Smooth muscle cell of the brain vasculature (primary cell): ENCODE results near the gene MTUS2.

Source experiments
- DNase-seq: peaks from one replicate; pipeline ENCODE4 v3.0.0-alpha.2; 2012; ENCODE audit warnings: low read depth, low spot score

The MTUS2 gene

DNA sequence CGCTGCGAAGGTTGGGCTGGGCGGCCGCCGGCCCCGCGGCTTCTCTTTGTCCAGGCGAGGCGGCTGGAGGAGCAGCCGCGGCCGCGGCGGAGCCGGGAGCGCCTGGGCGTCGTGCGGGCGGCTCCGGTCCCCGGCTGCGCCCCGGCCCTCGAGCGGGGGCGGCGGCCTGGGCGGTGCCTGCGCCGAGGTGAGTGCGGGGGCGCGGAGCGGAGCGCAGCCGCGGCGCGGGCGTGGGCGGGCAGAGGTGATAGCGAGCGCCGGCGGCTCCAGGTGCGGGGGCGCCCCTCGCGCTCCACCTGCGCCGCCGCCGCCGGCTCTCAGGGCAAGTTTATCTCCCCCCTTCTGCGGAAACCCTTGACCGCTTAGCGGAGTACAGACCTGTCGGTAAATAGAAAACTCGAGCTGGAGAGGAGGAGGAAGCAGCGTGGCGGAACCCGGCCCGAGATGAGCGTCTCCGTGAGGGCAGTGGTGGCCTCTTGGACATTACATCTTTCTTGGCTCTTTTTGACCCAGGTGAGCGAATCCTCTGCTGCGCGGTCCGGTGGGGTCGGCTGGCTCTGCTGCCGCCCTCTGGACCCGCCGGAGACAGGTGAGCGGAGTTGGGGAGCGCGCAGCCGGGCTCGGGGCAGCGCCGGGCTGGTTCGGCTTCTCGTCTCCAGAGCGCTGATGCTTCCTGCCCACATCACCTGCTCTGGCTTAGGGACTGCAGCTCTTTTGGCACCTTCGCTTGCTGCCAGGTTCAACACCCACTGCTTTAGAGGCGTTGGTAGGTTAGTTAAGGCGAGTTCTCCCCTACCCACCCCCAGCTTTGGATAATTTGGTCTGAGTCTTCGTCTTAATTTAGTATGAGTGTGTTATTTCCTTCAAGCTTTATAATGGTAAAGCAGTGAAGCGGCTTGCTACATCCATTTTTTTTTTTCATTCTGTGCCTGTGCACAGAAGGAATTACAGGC is at the start of gene MTUS2:
TSS of gene MTUS2 (plus strand) at position 241 of the 953 bp plus-strand sequence.
- no peak for DNase-seq

DNA sequence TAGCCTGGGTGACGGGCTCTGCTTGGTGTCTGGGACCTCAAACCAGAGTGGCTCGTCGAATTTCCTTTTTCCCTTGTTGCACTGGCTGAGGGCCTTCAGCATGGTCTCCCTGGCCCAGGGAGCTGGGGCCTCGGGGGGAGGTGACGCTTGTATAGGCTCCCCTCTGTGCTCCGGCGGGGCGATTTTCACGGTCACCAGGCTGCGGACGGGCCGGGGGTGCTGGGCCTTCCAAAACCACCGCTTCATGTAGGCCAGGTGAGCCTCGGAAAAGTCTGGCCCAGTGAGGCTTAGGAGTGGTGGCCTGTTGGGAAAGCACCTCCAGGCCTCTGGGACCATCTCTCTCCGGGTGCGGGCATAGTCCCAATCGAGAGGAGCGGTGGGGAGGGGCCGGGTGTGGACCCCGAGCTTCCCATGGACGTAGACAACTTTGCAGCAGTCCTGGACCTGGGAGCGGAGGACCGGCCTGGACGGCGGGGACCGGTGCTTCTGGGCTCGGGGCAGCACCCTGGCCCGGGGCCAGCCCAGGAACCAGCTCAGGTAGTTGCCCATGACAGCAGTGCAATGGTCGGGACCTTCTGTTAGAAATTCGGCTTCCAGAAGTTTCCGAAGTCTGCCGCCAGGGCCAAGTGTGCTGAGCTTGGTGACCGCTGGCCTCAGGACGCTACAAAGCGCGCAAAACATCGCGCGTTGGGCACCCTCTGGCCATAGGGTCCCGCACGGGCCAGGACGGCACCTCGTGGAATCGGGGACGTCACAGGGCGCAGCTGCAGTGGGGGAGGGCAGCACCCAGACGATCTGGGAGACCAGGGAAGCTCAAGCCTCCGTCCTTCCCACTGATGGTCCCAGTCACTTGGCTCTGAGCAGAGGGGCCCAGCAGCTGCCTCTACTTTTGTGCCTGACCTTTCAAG is 41.6 kb upstream of the MTUS2 start:
- no peak for DNase-seq

DNA sequence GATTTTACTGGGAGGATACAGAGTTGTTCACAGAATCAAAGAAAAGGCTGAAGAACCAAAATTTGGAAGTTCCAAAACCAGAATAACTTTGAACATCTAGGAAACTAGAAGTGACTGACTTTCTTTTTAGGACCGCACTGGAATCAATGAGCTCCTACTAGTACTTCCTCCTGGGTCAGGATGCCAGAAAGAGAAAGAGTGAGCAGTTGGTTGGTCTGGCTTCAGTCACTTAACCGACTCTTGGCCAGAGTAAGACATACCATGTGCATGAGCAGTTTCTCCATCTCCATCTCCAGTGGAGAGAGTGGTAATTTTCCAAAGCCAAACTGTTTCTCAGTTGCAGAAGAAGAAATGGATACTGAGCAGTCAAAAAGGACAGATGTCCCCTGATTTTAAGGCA is 27.1 kb upstream of the MTUS2 start:
- DNase-seq, result no peak

DNA sequence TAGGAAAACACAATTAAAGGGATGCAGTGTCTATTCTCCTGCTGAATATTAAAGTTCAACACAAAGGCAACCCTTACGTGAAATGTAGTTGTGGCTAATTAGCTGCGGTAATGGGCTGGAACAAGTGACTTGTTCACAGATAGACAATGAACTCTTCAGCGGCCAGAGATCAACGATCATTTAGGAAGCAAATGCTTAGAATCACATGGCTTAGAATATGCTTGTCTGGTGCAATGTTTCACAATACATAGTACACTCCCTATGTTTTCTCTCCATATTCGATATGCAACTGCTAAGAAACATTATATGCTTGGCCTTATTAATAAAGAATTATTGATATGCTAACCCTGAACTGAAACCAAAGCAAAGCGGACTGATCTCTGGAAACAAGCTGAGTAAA is 25.7 kb upstream of the MTUS2 start:
- DNase-seq, result no peak

DNA sequence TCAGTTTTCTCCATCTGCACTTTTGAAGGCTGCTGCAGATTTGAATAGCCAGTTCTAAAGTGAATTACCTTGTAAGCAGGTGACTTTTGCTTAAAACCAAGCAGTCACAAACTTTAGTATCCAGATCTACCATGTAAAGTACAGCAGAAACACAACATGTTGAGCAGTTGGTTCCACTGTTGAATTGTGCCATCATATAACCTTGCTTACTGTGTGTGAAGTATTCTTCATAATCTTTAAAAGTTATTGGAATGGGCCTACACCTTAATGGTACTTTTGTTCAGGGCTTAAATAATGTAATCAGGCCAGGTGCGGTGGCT is 23.2 kb upstream of the MTUS2 start:
- no peak for DNase-seq

DNA sequence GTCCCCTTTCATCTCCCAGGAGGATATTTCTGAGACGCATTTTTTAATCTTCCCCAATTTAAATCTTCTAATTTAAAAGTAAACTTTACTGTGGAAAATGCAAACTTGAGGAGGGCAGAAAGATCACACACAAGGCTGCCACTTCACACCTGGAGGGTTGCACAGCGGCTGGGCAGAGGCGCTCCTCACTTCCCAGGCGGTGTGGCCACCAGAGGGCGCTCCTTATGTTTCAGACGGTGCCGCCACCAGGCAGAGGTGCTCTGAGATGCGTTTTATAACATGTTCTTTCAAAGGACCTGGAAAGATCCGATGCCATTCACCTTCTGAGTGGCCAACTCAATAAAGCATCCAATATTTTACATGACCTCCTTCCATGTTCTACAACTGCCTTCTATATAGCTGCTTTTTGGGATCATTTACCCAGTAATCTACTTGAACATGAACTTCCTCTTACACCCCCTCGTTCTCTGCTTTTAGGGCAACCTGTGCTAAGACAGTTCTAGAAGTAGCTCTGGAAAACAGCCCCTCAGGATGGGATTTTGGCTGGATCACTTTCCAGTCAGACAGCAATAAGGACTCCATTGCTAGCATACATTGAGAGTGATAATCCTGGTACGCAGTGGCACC is 14.8 kb upstream of the MTUS2 start:
- DNase-seq, result no peak

DNA sequence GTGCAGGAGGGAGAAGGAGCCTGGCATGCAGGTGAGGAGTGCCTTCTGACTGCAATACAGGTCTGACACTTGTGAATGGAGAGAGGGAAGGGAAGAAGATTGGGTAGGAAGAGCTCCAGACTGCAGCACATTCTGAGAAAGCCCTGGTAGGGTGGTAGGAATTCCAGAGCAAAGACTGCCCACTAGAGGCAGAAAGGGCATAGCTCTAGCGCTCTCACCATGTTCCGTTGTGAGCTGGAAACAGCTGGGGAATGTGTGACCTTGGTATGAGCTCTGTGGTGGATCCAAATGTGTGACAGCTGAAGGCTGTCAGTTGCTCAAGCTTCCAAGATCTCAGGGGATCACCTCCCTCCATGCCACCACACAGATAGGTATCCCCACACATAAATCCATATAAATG is 2.9 kb upstream of the MTUS2 start:
- no peak for DNase-seq

DNA sequence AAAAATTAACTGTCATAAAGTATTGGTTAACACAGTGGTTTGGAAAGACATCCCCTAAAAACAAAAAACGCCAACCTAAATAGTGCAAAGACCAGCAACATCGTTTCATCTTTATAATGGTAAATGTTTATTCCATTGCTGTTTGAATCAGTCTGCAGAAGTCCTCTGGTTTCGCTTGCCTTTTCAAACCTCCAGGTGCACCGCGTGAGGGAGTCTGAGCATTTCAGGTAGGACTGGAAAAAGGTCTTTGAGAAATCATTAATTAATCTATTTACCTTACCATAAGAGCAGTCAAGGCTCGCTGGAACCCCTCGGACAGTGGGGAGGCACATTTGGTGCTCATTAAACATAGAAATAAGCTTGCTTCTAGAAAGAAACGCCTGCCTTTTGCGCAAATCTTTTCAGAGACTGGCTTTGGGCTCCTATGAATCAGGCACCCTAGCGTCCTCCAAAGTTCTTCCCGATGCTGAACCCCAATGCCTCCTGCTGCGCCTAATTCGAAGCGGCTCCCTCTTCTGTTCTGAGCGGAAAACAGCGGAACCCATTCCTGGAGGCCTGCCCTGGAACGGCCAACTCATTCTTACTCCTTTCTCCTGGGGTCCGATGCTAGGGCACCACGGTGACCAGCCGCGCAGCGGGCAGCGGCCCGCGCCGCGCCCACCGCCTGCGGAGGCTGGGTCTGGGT is 951 bp upstream of the MTUS2 start:
- DNase-seq, result no peak

DNA sequence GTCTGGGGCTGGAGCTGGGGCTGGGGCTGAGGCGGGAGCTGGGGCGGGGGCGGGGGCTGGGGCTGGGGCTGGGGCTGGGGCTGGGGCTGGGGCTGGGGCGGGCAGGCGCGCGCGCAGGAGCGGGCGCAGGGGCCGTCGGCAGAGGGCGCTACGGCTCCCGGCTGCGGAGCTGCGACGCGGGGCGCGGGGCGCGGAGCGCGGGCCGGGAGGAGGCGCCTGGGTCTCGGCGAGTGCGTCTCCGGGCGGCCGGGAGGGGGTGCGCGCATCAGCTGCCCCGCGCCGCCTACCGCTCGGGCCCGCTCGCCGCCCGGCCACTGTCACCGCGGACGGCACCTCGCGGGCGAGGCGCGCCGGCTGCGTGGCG is 422 bp upstream of the MTUS2 start:
- DNase-seq, result no peak

DNA sequence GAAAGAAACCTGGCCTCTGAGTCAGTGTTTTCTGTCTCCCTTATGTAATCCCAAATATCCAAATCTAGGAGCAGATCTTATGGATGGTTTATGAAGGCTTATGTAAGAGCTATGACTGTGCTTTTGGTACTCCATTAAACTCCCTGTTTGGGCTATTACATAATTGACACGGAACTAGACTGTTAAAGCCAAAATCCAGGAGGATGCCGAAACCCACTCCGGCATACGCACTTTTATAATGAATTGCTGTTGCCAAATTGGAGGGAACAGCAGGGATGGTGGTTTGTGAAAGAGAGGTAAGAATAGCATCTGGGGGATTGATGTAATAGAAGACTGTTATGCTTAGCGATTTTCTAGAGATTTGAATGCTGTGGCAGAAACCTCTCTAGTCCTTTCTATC is 2.0 kb downstream of the MTUS2 start:
- no peak for DNase-seq

DNA sequence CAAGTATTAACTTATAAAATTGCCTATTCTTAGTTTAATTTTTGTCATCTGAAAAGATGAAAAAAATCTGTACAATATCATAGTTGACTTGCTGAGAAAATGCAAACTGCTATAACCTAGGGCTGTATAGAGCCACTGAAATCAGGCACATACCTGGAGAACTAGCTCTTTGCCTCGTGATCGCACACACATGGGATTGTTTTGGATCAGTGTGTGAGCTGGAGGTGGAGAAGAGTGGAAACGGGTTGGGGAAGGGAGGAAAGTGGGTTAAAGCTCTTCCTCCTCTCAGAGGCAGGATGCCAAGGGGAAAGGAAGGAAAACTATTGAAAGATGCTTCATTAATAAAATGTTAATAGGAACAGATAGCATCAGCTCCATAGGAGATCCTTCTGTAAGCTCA is 2.7 kb downstream of the MTUS2 start:
- DNase-seq, result no peak

DNA sequence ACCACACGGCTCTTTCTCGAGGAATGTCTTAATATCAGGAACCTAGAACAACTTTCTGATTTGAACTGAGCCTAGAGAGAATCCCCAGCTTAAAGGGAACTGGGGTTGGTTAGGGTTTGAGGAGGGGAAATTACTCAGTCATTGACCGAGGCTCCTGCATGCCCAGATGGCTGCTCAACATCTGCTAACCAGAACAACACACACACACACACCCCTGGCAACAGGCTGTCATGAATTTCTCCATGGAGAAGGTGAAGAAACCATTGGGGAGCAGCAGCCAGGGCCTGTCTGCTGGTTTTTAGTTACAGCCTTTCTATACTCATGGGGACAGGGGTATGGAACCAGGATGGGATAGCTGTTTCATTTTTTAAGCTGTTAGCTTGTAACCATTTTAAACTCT is 5.2 kb downstream of the MTUS2 start:
- DNase-seq, result no peak

DNA sequence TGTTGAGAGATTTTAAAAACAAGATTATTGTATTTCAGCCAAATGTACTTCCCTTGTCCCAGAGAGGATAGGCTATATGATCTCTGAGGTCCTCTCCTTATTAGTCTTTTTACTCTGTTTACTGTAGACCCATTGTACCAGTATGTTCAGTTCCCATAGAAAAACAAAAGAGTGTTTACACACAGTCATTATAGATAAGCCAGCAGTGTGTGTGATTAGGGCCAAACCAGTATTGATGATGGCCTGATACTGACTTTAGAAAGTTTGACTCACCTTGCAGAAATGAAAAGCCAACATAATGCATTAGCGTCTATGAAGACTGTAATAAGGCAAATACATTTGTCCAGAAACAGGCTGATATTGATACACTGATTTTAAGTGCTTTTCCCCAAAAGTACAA is 6.2 kb downstream of the MTUS2 start:
- DNase-seq, result no peak

DNA sequence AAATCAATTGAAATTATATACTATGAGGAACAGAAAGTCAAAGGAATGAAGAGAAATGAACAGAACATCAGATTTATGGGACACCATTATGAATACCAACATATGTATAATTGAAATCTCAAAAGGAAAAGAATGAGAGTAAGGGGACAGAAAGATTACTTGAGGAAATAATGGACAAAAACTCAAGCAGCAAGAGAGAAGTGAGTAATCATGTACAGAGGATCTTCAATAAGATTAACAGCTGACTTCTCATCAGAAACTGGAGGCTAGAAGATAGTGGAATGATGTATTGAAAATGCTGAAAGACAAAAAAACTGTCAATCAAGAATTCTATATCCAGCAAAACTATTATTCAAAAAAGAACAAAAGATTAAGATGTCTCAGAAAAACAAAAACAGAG is 10.4 kb downstream of the MTUS2 start:
- DNase-seq, result no peak

DNA sequence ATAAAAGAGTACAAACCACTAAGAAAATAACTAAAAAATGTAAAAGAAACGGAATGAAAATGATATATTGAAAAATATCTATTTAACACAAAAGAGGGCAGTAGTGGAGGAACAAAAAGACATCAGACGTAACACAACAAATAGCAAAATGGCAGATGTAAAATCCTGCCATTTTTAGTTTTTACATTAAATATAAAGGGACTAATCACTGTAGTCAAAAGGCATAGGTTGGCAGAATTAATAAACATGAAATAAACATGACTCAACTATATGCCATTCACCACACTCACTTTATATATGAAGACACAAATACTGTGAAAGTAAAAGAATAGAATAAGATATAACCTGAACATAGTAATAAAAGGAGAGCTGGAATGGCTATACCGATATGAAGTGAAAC is 11.0 kb downstream of the MTUS2 start:
- no peak for DNase-seq

DNA sequence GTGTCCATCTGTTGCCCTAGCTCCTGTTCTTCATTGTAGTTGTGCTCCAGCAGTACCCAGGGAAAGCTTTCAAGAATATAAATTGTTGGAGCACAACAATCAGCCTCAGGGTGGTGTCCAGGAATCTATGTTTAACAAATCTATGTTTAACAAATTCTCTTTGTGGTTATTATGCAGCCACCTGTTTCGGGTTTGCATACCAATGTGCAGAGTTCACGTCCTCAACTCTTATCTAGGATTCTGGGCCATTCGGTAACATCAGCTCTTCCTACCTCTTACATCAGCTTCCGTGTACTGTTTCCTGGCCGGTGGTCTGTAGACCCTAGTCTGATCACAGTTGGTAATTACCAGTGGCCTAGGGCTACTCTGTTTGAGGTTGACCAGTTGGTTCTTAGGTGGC is 17.0 kb downstream of the MTUS2 start:
- no peak for DNase-seq

DNA sequence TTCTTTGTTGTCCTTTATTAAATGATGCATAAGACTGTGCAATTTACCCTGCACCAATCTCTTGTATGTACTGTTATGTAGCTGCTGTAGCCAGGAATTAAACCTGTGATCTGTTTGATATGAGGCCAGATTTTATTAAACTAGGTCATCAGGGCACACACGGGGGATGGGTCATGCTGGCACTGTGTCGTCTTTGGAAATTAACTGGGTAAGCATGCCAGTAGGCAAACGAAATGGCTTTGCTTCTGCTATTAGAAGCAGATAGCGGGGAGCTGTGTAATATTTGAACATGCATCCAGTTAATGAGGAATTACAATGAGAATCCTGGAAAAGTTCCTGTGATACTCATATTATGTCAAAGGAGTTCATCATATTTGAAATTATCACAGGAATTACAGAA is 23.5 kb downstream of the MTUS2 start:
- no peak for DNase-seq

DNA sequence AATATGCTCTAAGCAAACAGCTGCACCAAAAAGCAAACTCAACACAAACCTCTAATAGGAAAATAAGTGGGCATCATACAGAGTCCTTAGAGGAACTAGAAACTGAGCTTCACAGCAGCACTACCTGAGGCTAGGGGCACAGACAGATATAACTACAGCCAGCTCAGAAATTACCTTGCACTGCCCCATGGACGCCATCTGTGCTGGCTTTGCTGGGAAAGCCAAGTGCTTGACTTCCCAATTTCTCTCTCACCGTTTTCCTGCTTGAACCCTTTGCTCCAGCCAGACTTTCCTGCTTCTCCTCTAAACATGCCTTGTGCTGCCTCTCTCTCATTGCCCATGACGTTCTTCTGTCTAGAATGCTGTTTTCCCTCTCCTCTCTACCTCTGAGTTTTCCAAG is 29.3 kb downstream of the MTUS2 start:
- no peak for DNase-seq

DNA sequence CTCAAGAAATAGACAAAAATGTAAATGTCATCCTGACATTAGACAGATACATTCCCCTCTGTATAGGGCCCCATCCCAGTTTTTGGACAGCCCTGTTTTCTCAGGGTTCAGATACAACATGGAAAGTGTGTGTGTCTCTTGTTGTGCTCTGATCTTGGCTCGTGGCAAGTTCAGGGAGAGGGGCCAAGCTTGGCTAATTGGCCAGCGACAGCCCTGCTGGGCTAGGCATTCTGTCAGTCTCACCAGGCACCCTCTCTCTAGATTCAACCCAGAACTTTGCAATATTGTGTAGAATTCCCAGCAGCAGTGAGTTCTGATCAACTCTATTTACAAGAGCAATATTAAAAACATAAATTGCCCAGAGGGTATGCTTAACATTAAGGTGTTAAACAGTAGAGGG is 30.1 kb downstream of the MTUS2 start:
- DNase-seq, result no peak

DNA sequence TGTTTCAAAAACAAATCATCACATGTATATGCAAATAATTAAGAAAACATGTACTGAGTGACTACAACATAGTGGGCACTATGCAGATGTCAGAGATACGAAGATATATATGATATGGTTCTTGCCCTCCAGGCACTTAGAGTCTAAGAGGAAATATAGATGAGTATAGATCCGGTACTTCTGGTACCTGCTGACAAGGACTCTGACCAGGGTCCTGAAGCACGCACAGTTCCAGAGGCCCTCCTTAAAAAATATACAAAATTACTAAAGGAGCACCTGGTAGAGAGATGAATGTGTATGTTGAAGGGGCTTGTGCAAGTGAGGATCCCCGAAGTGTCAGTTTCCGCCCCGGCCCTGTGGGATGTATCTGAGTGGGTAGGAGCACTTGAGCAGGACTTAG is 31.3 kb downstream of the MTUS2 start:
- no peak for DNase-seq

DNA sequence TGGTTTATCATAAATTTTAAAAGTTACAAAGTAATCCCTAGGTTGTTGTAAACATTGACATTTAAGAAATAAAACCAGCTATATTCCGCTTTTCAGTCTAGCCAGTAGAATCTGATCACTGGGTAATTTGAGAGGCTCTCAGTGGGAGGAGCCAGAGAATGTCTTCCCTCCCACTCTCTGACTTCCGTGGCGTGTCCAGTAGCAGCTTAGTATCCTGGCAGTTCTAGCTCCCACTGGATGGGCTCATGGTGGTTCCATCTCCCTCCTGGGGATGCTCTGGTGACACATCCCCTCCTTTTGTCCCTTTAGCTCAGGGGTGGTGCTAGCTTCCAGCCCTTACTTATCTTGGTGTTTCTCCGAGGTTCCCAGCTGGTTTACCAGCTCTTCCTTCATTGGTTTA is 34.5 kb downstream of the MTUS2 start:
- DNase-seq, result no peak

DNA sequence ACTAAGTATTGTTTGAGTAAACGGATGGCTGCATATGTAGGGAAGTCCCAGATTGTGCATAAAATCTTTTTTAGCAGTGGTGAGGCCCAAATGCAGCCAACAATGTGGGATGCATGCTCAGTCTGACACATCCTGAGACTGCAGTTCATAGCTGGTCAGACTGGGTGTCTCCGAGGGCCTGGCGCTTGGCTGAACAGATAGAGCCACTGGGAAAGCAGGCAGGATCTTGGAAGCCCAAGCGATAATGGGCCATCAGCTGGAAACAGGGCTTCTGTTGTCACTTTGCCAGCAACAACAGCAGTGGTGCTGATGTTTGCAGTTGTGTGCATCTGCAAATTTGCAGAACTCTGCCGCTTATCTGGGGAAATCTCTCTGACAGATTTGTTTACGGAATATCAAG is 36.1 kb downstream of the MTUS2 start:
- DNase-seq, result no peak
